Dermis blood vessel endothelial cell (primary cell): Measurements from ENCODE around the gene SYNPO2. TPM values are rescaled to one million over a fixed set of nuclear protein-coding genes. Genes with fewer than 3 reads are reported as not detected.

Experiments
- total RNA-seq: library from RNA; depleted of rRNA; stranded (reverse); fragments of >200 nt; gene quantifications from 2 replicates; pipeline ENCODE4 v1.2.3, GENCODE V29; 2014

Gene SYNPO2
- total RNA-seq, 1 donor from 2014 or later, result 0.17 TPM

Other genes with a start within 250 kb of the SYNPO2 start
- gene METTL14, start 203.5 kb upstream of the SYNPO2 start, total RNA-seq, result 54.4 and 63.8 TPM in 2 replicates
- 43.6 and 65.5 TPM in 2 replicates for gene SEC24D, start 52.7 kb upstream of the SYNPO2 start, total RNA-seq
- gene MYOZ2, start 247.0 kb downstream of the SYNPO2 start, total RNA-seq, result under 0.01 TPM in 1 of 2 replicates, not detected in the other